Astrocyte (in vitro differentiated cells and primary cell): ENCODE data around the gene OPCML.

Experiments
- EZH2 ChIP-seq: IDR thresholded peaks from 2 replicates; pipeline ENCODE4 v1.6.1; 2012; ENCODE audit warnings: mild to moderate bottlenecking, low read length, inconsistent platforms; ENCODE audit not compliant: insufficient read depth
- TF ChIP-seq, protein P1 (sequence below): IDR thresholded peaks from 2 replicates; pipeline ENCODE4 v1.5.1; 2011; ENCODE audit warnings: low read depth, mild to moderate bottlenecking, inconsistent platforms, low read length, moderate library complexity; ENCODE audit not compliant: insufficient read depth

DNA sequence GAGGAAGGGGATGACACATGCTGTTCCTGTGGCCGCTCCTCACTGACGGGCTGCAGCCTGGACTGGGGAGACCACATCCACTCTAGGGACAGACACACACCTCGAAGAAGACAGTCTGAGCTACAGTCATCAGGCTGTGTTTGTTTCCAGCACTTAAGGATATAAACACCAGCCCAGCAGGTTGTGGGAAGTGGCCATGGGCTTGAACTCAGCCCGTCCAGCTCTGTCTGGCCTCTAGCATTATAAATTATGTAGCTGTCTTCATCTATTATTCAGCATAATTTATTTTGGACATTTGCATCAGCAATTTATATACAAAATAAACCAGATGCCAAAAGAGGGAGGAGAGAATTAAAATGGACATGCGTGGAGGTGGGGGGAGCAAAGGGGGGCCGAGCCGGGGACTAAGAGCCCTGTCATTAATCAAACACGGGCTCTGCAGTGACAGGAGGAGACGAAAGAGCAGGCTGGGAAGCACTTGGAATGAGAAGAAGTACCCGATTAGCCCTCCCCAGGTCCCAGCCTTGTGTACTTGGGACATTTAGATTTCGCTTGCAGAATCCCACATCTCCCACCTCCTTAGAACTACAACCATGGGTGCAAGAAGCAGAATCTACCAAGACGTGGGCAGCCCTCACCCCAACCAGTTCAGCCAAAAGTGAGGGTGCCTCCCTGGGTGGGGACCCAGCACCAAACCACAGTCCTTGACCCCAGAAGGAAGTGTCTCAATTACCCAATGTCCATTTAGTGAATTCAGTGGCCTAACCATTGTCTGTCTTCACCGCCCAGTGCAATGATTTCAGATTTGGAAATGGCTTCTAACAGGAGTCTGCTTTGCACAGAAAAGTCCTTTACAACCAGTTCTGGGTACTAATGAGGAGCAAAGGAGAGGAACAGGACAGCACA, 309.6 kb downstream of the OPCML start:
- TF ChIP-seq, protein P1, sequence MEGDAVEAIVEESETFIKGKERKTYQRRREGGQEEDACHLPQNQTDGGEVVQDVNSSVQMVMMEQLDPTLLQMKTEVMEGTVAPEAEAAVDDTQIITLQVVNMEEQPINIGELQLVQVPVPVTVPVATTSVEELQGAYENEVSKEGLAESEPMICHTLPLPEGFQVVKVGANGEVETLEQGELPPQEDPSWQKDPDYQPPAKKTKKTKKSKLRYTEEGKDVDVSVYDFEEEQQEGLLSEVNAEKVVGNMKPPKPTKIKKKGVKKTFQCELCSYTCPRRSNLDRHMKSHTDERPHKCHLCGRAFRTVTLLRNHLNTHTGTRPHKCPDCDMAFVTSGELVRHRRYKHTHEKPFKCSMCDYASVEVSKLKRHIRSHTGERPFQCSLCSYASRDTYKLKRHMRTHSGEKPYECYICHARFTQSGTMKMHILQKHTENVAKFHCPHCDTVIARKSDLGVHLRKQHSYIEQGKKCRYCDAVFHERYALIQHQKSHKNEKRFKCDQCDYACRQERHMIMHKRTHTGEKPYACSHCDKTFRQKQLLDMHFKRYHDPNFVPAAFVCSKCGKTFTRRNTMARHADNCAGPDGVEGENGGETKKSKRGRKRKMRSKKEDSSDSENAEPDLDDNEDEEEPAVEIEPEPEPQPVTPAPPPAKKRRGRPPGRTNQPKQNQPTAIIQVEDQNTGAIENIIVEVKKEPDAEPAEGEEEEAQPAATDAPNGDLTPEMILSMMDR = no peak
- no peak for TF ChIP-seq EZH2
